Lower lobe of right lung (tissue), 2 donors: ENCODE data around the gene SPATA31C1. TPM values are rescaled to one million over a fixed set of nuclear protein-coding genes. Genes with fewer than 3 reads are reported as not detected.
"Not testable (repeated sequence)": the region's sequence is repeated elsewhere in the genome, so short reads cannot be mapped to it uniquely, and the experiment has no call there.

ENCODE experiments used
- ATAC-seq, 2 donors: fragments of 200-7000 bp; cut with Tn5 transposase; one replicate each; pipeline ENCODE4 v1.9.1; 2020 to 2022; ENCODE audit warnings: mild to moderate bottlenecking in 2 of 2, moderate library complexity in 2 of 2
- DNase-seq: peaks from one replicate; pipeline ENCODE4 v3.0.0-alpha.2; 2020
- H3K27ac ChIP-seq: fragments of 200-600 bp; one replicate; pipeline ENCODE4 v1.8.0; 2022
- H3K27me3 ChIP-seq: fragments of 200-600 bp; one replicate; pipeline ENCODE4 v1.8.0; 2022; ENCODE audit warnings: low read depth
- H3K36me3 ChIP-seq: fragments of 200-600 bp; one replicate; pipeline ENCODE4 v1.8.0; 2022; ENCODE audit warnings: mild to moderate bottlenecking
- H3K4me1 ChIP-seq: fragments of 200-600 bp; one replicate; pipeline ENCODE4 v1.8.0; 2022
- H3K4me3 ChIP-seq: fragments of 200-600 bp; one replicate; pipeline ENCODE4 v1.8.0; 2022; ENCODE audit warnings: mild to moderate bottlenecking
- H3K9me3 ChIP-seq: fragments of 200-600 bp; one replicate; pipeline ENCODE4 v1.8.0; 2022
- CTCF ChIP-seq: fragments of 200-600 bp; IDR thresholded peaks from one replicate; pipeline ENCODE4 v1.8.0; 2022; ENCODE audit warnings: antibody characterized with exemption, mild to moderate bottlenecking
- intact Hi-C: fragments of 100-400 bp; cut with DNase I; formaldehyde crosslinking; loops from one replicate; pipeline ENCODE4 v1.11.0; 2022
- total RNA-seq: library from RNA; stranded (reverse); fragmentation: NEBNext Ultra II Directional; extraction: Animal tissue kit (Norgen Biotek cat#: 25700); gene quantifications from one replicate; pipeline ENCODE4 v1.2.1, GENCODE V29; 2021
- donor health status: DM: no; HTN: yes; CAD: no; lungs with severe emphysema.

SPATA31C1 gene
- total RNA-seq, 1 donor from 2014 or later = not detected

DNA sequence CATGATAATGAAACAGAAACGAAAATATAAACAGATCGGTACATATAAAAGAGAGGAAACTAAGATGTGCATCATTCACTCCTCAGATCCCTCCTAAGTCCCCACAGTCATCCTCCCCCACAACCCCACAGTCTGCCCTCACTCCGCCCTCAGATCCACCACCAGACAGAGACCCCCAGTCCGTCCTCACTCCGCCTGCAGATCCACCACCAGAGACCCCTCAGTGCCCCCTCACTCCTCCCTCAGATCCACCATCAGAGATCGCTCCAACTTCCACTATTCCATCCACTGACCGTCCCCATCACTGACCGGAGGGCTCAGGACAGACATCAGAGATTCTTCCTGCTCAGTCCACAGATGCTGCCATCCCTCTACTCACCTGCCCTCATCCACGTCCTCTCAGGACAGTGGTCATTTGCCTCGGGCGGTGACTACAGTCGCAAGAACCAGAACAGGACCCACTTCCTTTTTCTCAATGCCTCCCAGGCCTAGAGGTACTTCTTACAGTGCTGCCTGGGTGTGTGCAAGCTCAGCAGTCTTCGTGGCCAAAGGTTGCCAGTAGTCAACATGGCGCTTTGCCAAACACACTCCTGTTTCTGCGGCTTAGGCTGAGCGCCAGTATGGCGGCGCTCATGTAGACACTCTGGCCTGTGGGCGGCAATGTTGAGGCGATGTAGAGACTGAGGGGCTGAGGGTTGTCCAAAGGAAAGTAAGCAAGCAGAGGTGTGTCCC lies 8.3 kb upstream of the SPATA31C1 start:
- H3K9me3 ChIP-seq = no peaks in the 10 kb centered on the region
- DNase-seq = peak; percentile 49
- H3K27me3 ChIP-seq = no peaks in the 10 kb centered on the region
- TF ChIP-seq CTCF = no peak
- no peaks in the 10 kb centered on the region for H3K36me3 ChIP-seq
- H3K4me1 ChIP-seq = no peaks in the 10 kb centered on the region
- no peak overlapping the region for H3K27ac ChIP-seq
- ATAC-seq = peak; percentile 48 to 61
- intact Hi-C loops = no loop called here
- no peak overlapping the region for H3K4me3 ChIP-seq

GRCh38 chr9:87910821-87911220 lies 6.9 kb upstream of the SPATA31C1 start:
- DNase-seq = no peak
- Histone ChIP-seq H3K27ac (no peak overlapping the region), H3K36me3 (no peaks in the 10 kb centered on the region), H3K4me3 (no peak overlapping the region), H3K4me1 (no peaks in the 10 kb centered on the region), H3K27me3 (no peaks in the 10 kb centered on the region), H3K9me3 (no peaks in the 10 kb centered on the region)
- ATAC-seq = no peak
- TF ChIP-seq CTCF = no peak
- intact Hi-C loops = no loop called here

DNA sequence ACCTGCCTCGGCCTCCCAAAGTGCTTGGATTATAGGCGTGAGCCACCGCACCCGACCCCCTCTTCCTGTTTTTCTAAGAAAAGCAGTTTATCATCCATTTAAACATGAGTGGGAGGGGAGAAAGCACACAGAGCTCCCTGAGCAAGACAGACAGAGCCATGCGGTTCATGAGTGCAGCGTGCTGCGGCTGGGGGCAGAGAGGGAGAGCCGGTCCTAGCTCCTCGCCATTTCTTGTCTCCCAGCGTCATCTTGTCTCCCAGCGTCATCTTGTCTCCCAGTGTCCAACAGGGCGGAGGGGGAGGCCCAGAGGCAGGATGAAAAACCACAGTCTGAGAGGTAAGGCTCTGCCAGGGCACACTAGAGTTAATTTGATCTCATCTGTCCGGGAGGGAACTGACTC lies 1.3 kb downstream of the SPATA31C1 start:
- H3K4me3 ChIP-seq, H3K4me1 ChIP-seq, intact Hi-C loops, H3K27me3 ChIP-seq, ATAC-seq, DNase-seq, H3K27ac ChIP-seq, H3K9me3 ChIP-seq, H3K36me3 ChIP-seq: not testable (repeated sequence)

- H3K9me3 ChIP-seq, H3K27ac ChIP-seq, H3K27me3 ChIP-seq, H3K36me3 ChIP-seq, DNase-seq, ATAC-seq, intact Hi-C loops, H3K4me1 ChIP-seq, H3K4me3 ChIP-seq: not testable (repeated sequence)
These were observed 3.8 kb downstream of the SPATA31C1 start for GRCh38 chr9:87921561-87921960.

DNA sequence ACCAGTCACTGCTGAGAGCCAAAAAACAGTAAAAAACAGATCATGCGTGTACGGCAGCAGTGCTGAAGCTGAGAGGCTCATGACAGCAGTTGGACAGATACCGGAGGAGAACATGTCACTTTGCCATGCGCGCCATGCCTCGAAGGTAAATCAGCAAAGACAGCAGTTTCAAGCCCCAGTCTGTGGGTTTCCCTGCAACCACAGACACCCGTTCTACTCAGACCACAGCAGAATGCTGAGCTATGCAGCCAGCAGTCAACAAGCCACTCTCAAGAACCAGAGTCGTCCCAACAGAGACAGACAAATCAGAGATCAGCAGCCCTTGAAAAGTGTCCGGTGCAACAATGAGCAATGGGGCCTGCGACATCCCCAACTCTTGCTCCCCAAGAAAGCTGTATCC lies 5.2 kb downstream of the SPATA31C1 start:
- DNase-seq, H3K27me3 ChIP-seq, ATAC-seq, H3K27ac ChIP-seq, intact Hi-C loops, H3K36me3 ChIP-seq, H3K4me1 ChIP-seq, H3K9me3 ChIP-seq, H3K4me3 ChIP-seq: not testable (repeated sequence)

DNA sequence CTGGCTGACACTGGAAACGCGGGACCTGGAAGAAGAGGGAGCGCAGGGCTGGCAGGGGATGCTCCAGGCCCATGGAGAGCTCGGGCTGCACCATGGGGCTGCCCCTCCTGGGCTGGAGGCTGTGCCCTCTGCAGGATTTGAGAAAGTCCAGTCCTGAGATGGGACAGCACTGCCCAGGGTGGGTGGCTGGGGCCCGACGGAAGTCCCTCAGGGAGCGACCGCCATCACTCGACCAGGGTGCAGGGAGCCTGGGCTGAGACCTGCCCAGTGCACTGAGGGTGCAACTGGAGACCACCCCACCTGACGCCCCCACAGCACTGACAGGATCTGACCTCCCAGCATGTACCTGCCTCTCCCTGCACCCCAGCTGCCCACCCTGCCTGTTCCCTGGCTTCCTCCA lies 7.1 kb downstream of the SPATA31C1 start:
- H3K9me3 ChIP-seq, H3K4me3 ChIP-seq, intact Hi-C loops, DNase-seq, H3K27me3 ChIP-seq, H3K27ac ChIP-seq, H3K4me1 ChIP-seq, H3K36me3 ChIP-seq, ATAC-seq: not testable (repeated sequence)

DNA sequence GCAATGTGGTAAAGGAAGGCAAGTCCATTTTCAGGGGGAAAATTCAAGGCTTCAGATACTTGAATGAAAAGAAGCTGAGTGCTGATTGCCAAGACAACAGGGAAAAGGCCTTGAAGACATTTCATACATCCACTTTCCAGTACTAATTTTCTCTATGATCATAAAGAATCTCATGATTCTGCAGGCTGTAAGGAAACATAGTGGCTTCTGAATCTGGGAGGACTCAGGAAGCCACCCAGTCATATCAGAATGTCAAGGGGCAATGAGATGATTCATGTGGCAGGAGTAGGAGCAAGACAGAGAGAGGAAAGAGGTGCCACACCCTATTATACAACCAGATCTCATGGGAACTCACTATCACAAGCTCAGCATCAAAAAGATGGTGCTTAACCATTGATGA lies 11.4 kb downstream of the SPATA31C1 start:
- H3K9me3 ChIP-seq, intact Hi-C loops, H3K27me3 ChIP-seq, DNase-seq, ATAC-seq, H3K36me3 ChIP-seq, H3K4me1 ChIP-seq, H3K27ac ChIP-seq, H3K4me3 ChIP-seq: not testable (repeated sequence)

DNA sequence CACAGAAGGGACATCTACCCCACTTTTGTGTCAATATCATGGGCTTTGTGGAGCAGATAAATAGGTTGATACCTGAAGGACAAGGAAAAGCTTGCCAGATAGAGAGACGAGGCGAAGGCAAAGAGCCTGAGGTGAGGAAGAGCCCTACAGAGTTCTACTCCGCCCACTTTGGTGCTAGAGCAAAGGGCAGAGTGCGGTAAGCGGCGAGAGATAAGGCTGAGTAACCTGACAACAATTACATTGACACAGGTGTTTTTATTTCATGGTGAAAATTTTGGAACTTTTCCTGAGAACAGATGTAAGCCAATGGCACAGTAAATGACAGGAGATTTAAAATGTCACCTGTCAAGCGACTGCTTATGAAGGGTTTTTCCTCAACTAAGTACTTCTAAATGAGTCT lies 16.7 kb downstream of the SPATA31C1 start:
- H3K36me3 ChIP-seq, H3K4me3 ChIP-seq, ATAC-seq, intact Hi-C loops, H3K27ac ChIP-seq, H3K4me1 ChIP-seq, H3K9me3 ChIP-seq, H3K27me3 ChIP-seq, DNase-seq: not testable (repeated sequence)

GRCh38 chr9:87937352-87937751 lies 19.6 kb downstream of the SPATA31C1 start:
- H3K9me3 ChIP-seq, H3K27ac ChIP-seq, H3K4me3 ChIP-seq, H3K4me1 ChIP-seq, H3K36me3 ChIP-seq, DNase-seq, ATAC-seq, H3K27me3 ChIP-seq, intact Hi-C loops: not testable (repeated sequence)

DNA sequence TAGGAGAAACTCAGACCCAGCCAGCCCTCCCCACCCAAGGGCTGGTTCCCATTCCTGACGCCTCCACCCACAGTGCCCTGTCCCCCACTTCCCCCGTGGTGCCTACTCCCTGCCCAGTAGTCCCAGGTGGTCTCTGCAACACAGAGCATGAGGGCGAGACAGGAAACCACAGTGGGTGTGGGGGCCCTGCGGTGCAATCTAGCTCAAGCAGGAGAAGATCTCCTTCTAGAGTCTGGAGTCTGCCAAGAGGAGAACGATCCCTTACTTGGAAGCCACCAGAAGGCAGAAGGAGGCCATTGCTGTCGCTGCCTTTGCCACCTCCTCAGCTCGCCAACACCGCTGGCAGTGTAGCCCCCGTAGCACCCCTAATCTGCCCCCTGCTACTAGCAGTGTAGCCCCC lies 20.2 kb downstream of the SPATA31C1 start:
- intact Hi-C loops, H3K36me3 ChIP-seq, H3K4me3 ChIP-seq, H3K27ac ChIP-seq, ATAC-seq, H3K4me1 ChIP-seq, H3K27me3 ChIP-seq, DNase-seq, H3K9me3 ChIP-seq: not testable (repeated sequence)

GRCh38 chr9:87938336-87938735 lies 20.6 kb downstream of the SPATA31C1 start:
- ATAC-seq, DNase-seq, H3K9me3 ChIP-seq, H3K27me3 ChIP-seq, H3K4me3 ChIP-seq, H3K36me3 ChIP-seq, H3K4me1 ChIP-seq, H3K27ac ChIP-seq, intact Hi-C loops: not testable (repeated sequence)

GRCh38 chr9:87939096-87939495 lies 21.3 kb downstream of the SPATA31C1 start:
- H3K36me3 ChIP-seq, intact Hi-C loops, H3K4me1 ChIP-seq, H3K4me3 ChIP-seq, H3K9me3 ChIP-seq, ATAC-seq, DNase-seq, H3K27me3 ChIP-seq, H3K27ac ChIP-seq: not testable (repeated sequence)
